ENCODE data around the gene FARP1. TPM values are rescaled to one million over a fixed set of nuclear protein-coding genes. Genes with fewer than 3 reads are reported as not detected.

The FARP1 gene
- total and polyA plus RNA-seq, 8 donors, result 11.6 to 319 (median 70.3) TPM

DNA sequence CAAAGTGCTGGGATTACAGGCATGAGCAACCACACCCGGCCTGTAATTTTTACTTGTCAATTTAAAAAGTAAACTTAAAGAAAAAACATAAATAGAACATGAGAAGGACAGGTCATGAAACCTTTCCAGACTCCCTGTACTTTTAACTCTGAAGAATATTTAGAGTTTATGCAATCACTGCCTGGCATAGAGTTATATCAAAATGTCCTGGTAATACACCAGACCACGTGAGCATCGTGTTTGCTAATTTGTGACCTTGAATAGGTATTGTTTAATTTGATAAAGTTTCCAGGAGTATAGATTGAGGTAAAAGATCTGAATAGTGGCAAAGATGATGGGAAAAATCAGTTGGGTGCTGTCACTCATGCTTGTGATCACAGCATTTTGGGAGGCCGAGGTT lies 115.3 kb downstream of the FARP1 start:
- intact Hi-C loops (cut with DNase I; ENCODE audit: low total_unique reads), result no loop called here
- Histone ChIP-seq H3K4me3 (no peak overlapping the region), H3K27ac (peak overlapping the region in 2 of 5 donors; percentile 36 to 46), H3K36me3 (no peaks in the 10 kb centered on the region), H3K27me3 (no peaks in the 10 kb centered on the region), H3K9me3 (no peaks in the 10 kb centered on the region), H3K4me1 (peaks cover under 1 to 56% (median 21%) of the 10 kb centered on the region in 4 donors)
- TF ChIP-seq POLR2AphosphoS5 (IDR thresholded peaks at IDR 0.05) (no peak), EP300 (IDR thresholded peaks at IDR 0.05) (no peak), POLR2A (IDR thresholded peaks at IDR 0.05) (no peak)
- TF ChIP-seq, protein P1, sequence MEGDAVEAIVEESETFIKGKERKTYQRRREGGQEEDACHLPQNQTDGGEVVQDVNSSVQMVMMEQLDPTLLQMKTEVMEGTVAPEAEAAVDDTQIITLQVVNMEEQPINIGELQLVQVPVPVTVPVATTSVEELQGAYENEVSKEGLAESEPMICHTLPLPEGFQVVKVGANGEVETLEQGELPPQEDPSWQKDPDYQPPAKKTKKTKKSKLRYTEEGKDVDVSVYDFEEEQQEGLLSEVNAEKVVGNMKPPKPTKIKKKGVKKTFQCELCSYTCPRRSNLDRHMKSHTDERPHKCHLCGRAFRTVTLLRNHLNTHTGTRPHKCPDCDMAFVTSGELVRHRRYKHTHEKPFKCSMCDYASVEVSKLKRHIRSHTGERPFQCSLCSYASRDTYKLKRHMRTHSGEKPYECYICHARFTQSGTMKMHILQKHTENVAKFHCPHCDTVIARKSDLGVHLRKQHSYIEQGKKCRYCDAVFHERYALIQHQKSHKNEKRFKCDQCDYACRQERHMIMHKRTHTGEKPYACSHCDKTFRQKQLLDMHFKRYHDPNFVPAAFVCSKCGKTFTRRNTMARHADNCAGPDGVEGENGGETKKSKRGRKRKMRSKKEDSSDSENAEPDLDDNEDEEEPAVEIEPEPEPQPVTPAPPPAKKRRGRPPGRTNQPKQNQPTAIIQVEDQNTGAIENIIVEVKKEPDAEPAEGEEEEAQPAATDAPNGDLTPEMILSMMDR (IDR thresholded peaks at IDR 0.05), result no peak
- no peak for DNase-seq
- 48 to 77% (median 60%) methylated on average over 4 of the region's 4 CpGs for WGBS, 5 donors

DNA sequence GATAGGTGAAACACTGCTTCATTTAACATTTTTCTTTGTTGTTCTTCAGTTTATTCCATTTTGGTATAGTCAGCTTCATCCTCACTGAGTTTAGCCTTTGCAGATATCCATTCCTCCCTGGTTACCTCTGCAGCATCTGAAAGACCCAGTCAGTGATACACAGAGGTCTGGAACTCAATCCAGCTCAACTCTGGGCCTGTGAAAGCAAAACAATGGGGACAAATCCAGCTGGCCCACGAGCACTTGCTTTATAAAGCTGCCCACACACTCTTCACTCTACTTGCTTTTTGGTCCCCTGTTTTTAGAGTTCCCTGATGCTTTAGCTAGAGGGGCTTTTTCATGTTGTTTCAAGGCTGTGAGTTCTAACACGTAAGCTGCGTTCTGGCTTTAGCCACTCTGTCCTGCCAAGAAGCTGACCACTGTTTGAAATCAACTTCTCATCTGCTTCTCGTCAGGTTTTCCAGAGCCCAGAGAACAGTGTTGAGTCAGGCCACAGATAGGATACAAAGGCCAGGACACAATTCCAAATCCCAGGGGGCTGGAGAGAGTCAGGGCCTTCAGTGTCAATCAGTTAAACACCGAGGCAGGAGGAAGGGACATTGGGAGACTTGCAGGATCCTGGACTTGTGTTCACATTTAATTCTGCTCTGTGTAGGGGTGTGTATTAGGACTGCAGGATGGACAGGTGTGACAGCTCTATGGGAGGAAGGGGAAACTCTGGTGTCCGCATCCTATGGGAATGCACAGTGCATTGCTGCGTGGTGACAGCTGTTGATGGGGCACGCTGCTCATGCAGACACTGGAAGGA lies 117.7 kb downstream of the FARP1 start:
- Histone ChIP-seq H3K27me3 (no peaks in the 10 kb centered on the region), H3K9me3 (no peaks in the 10 kb centered on the region), H3K27ac (peak overlapping the region in 2 of 5 donors; percentile 31 to 70), H3K4me1 (peaks cover 0 to 47% (median 16%) of the 10 kb centered on the region in 4 donors), H3K36me3 (no peaks in the 10 kb centered on the region), H3K4me3 (no peak overlapping the region)
- TF ChIP-seq POLR2A (IDR thresholded peaks at IDR 0.05) (no peak), POLR2AphosphoS5 (IDR thresholded peaks at IDR 0.05) (no peak), EP300 (IDR thresholded peaks at IDR 0.05) (no peak)
- TF ChIP-seq, protein P1 (IDR thresholded peaks at IDR 0.05), result no peak
- WGBS, 5 donors, result 52 to 73% (median 63%) methylated on average over 8 of the region's 8 CpGs
- intact Hi-C loops (cut with DNase I; ENCODE audit: low total_unique reads), result no loop called here
- no peak for DNase-seq

DNA sequence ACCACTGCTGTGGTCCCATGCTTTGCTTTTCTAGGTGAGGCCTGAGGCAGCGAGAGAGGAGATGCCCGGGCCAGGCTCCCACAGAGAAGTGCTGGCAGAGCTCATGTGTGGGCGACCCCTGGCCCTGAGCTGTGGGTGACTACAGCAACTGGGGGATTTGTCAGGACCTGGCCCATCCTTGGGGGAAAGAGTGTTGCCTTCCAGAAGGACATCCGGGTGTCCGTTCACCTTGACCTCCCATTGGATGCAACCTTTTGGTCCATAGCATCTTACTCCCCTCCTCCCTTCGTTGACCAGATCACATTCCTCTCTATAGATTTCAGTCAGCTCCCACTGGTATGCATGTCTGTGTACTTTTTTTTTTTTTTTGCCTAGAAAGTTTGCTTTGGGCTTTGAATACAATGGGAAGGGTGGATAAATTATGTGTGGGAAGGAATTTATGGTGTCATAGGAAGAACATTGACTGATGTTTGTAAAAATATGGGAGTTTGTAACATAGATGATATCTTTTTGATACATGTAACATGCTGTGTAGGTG lies 118.3 kb downstream of the FARP1 start:
- WGBS, 5 donors, result 79 to 90% (median 85%) methylated on average over 5 to 6 of the region's 6 CpGs
- H3K27ac ChIP-seq, result peak overlapping the region in 1 of 5 donors; percentile 70
- H3K4me3 ChIP-seq, result no peak overlapping the region
- no peaks in the 10 kb centered on the region for H3K9me3 ChIP-seq
- DNase-seq, result no peak
- intact Hi-C loops (cut with DNase I; ENCODE audit: low total_unique reads), result no loop called here
- peaks cover 3 to 50% (median 20%) of the 10 kb centered on the region in 4 donors for H3K4me1 ChIP-seq
- TF ChIP-seq EP300 (IDR thresholded peaks at IDR 0.05), result no peak
- H3K36me3 ChIP-seq, result no peaks in the 10 kb centered on the region
- H3K27me3 ChIP-seq, result no peaks in the 10 kb centered on the region

DNA sequence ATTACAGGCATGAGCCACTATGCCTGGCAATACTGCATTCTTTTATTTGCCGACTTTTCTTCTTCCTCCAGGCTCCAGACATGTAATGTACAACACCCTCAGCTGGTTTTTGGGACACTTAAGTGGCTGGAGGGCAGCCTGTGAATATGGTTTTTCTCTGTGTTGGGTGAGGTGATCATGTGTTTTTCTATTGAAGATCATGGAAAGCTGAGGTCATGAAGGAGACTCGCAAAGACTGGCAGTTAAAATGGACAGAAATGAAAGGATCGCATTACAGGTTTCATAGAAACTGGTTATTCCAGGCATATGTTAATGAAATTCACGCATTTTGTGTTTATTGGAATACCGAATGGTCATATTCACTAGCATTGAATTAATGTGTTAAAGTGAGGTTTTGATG lies 119.4 kb downstream of the FARP1 start:
- Histone ChIP-seq H3K9me3 (no peaks in the 10 kb centered on the region), H3K27ac (no peak overlapping the region), H3K4me3 (no peak overlapping the region), H3K4me1 (peaks cover 14 to 61% (median 31%) of the 10 kb centered on the region in 4 donors), H3K27me3 (no peaks in the 10 kb centered on the region), H3K36me3 (no peaks in the 10 kb centered on the region)
- WGBS, 5 donors, result 84 to 90% (median 87%) methylated on average over 5 of the region's 5 CpGs
- intact Hi-C loops (cut with DNase I; ENCODE audit: low total_unique reads), result no loop called here
- TF ChIP-seq, protein P1 (IDR thresholded peaks at IDR 0.05), result no peak
- no peak for TF ChIP-seq POLR2A (IDR thresholded peaks at IDR 0.05)
- TF ChIP-seq EP300 (IDR thresholded peaks at IDR 0.05), result no peak
- TF ChIP-seq POLR2AphosphoS5 (IDR thresholded peaks at IDR 0.05), result no peak
- no peak for DNase-seq

DNA sequence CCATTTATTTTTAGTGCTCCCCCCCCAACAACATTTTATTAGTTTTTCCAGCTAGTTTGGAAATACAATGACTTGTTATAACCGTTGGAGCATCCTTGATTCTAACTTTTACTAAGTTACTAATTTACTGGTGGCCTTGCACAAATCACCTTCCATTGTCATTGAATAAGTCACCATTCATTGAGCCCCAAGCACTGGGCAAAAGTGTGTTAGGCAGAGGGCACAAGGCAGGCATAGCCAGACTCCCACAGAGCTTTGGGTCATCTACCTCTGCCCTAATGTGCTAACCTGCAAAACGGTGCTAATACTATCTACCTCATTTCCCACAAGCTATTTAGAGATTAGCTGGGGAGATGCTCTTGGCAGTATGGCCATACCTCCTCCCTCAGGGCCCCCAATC lies 120.9 kb downstream of the FARP1 start:
- intact Hi-C loops (cut with DNase I; ENCODE audit: low total_unique reads), result no loop called here
- H3K4me3 ChIP-seq, result no peak overlapping the region
- no peak for DNase-seq
- TF ChIP-seq POLR2AphosphoS5 (IDR thresholded peaks at IDR 0.05), result no peak
- TF ChIP-seq EP300 (IDR thresholded peaks at IDR 0.05), result no peak
- TF ChIP-seq POLR2A (IDR thresholded peaks at IDR 0.05), result no peak
- TF ChIP-seq, protein P1 (IDR thresholded peaks at IDR 0.05), result no peak
- 61 to 75% (median 62%) methylated on average over 2 of the region's 2 CpGs for WGBS, 5 donors
- H3K9me3 ChIP-seq, result no peaks in the 10 kb centered on the region
- H3K27me3 ChIP-seq, result no peaks in the 10 kb centered on the region
- H3K27ac ChIP-seq, result no peak overlapping the region
- H3K4me1 ChIP-seq, result peaks cover 23 to 64% (median 34%) of the 10 kb centered on the region in 4 donors
- no peaks in the 10 kb centered on the region for H3K36me3 ChIP-seq
